ENCODE data around the gene CENPU. TPM values are rescaled to one million over a fixed set of nuclear protein-coding genes. Genes with fewer than 3 reads are reported as not detected.
"Not testable (repeated sequence)": the region's sequence is repeated elsewhere in the genome, so short reads cannot be mapped to it uniquely, and the experiment has no call there.

CENPU gene
- total RNA-seq, 1 donor from 2014 or later = 76.6 TPM

DNA sequence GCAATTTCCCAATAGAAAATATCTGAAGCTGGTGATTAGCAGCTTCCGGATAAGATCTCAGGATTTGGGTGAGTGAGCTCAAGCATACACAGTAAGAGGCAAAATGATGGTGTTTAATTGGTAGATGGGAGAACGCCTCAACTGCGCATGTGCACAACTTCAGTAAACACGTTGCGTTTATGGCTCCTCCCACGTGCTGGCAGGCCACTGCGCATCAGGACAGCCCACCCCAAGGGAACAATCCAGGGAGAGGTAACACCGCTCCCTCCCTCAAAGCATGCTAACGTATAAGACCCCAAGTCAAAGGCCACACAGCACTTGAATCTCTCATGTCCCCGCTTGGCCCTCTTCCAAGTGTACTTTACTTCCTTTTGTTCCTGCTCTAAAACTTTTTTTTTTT, 10.3 kb upstream of the CENPU start:
- Mint-ChIP-seq H3K4me1 (peaks cover 21% of the 10 kb centered on the region), H3K36me3 (ENCODE audit: low read depth) (no peaks in the 10 kb centered on the region), H3K4me3 (no peak overlapping the region), H3K27me3 (ENCODE audit: low read depth) (no peaks in the 10 kb centered on the region), H3K9me3 (no peaks in the 10 kb centered on the region), H3K27ac (ENCODE audit: unreplicated experiment) (no peak overlapping the region)
- TF ChIP-seq, protein P1, sequence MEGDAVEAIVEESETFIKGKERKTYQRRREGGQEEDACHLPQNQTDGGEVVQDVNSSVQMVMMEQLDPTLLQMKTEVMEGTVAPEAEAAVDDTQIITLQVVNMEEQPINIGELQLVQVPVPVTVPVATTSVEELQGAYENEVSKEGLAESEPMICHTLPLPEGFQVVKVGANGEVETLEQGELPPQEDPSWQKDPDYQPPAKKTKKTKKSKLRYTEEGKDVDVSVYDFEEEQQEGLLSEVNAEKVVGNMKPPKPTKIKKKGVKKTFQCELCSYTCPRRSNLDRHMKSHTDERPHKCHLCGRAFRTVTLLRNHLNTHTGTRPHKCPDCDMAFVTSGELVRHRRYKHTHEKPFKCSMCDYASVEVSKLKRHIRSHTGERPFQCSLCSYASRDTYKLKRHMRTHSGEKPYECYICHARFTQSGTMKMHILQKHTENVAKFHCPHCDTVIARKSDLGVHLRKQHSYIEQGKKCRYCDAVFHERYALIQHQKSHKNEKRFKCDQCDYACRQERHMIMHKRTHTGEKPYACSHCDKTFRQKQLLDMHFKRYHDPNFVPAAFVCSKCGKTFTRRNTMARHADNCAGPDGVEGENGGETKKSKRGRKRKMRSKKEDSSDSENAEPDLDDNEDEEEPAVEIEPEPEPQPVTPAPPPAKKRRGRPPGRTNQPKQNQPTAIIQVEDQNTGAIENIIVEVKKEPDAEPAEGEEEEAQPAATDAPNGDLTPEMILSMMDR (conservative IDR thresholded peaks at IDR 0.05) = no peak
- DNase-seq (ENCODE audit: low read depth, low spot score) = no peak

DNA sequence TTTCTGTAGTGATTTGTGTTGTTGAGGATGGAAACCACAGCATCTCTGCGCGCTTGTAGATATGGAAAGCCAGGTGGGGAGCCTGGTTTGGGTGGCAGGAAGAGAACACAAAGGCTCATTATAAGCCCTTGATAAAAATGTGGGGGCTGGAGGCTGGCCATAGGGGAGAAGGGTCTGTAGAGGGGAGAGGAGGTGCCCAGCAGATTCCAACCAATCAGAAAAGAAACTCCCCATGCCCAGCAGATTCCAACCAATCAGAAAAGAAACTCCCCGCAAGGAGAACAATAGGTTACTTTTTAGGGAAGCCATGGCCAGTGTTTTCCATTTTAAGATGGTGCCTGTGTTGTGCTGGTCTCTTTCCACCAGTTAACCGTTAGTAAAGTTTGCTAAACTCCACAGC, 9.8 kb upstream of the CENPU start:
- Mint-ChIP-seq H3K4me3 (no peak overlapping the region), H3K36me3 (ENCODE audit: low read depth) (no peaks in the 10 kb centered on the region), H3K4me1 (peaks cover 18% of the 10 kb centered on the region), H3K27me3 (ENCODE audit: low read depth) (no peaks in the 10 kb centered on the region), H3K27ac (ENCODE audit: unreplicated experiment) (no peak overlapping the region), H3K9me3 (no peaks in the 10 kb centered on the region)
- no peak for DNase-seq (ENCODE audit: low read depth, low spot score)
- TF ChIP-seq, protein P1 (conservative IDR thresholded peaks at IDR 0.05) = no peak

DNA sequence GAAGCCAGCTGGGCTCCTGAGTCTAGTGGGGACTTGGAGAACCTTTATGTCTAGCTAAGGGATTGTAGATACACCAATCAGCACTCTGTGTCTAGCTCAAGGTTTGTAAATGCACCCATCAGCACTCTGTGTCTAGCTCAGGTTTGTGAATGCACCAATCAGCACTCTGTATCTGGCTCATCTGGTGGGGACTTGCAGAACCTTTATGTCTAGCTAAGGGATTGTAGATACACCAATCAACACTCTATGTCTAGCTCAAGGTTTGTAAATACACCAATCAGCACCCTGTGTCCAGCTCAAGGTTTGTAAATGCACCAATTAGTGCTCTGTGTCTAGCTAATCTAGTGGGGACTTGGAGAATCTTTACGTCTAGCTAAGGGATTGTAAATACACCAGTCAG, 7.8 kb upstream of the CENPU start:
- not testable (repeated sequence) for DNase-seq (ENCODE audit: low read depth, low spot score); H3K27ac Mint-ChIP-seq (ENCODE audit: unreplicated experiment); H3K36me3 Mint-ChIP-seq (ENCODE audit: low read depth); H3K4me1 Mint-ChIP-seq; H3K4me3 Mint-ChIP-seq; H3K9me3 Mint-ChIP-seq; H3K27me3 Mint-ChIP-seq (ENCODE audit: low read depth)

DNA sequence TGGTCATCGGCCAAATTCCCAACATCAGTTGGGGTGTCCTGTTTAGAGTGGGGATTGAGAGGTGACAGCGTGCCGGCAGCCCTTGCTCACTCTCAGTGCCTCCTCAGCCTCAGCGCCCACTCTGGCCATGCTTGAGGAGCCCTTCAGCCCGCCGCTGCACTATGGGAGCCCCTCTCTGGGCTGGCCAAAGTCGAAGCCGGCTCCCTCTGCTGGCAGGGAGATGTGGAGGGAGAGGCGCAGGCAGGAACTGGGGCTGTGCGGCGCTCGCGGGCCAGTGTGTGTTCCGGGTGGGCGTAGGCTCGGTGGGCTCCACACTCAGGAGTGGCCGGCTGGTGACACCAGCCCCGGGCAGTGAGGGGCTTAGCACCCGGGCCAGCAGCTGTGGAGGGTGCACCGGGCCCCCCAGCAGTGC, 7.1 kb upstream of the CENPU start:
- no peak overlapping the region for H3K4me3 Mint-ChIP-seq
- no peak for DNase-seq (ENCODE audit: low read depth, low spot score)
- TF ChIP-seq, protein P1 (conservative IDR thresholded peaks at IDR 0.05) = no peak
- no peak overlapping the region for H3K27ac Mint-ChIP-seq (ENCODE audit: unreplicated experiment)
- no peaks in the 10 kb centered on the region for H3K9me3 Mint-ChIP-seq
- H3K27me3 Mint-ChIP-seq (ENCODE audit: low read depth) = no peaks in the 10 kb centered on the region
- peaks cover 4% of the 10 kb centered on the region for H3K4me1 Mint-ChIP-seq
- H3K36me3 Mint-ChIP-seq (ENCODE audit: low read depth) = no peaks in the 10 kb centered on the region

DNA sequence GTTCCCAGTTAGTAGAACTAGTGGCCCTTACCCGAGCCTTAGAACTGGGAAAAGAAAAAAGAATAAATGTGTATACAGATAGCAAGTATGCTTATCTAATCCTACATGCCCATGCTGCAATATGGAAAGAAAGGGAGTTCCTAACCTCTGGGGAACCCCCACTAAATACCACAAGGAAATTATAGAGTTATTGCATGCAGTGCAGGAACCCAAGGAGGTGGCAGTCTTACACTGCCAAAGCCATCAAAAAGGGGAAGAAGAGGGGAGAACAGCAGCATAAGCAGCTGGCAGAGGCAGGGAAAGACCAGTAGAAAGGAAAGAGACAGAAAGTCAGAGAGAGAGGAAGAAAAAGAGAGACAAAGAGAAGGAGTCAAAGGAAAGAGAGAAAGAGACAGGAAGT, 5.7 kb upstream of the CENPU start:
- DNase-seq (ENCODE audit: low read depth, low spot score); H3K4me3 Mint-ChIP-seq; H3K4me1 Mint-ChIP-seq; H3K9me3 Mint-ChIP-seq; H3K36me3 Mint-ChIP-seq (ENCODE audit: low read depth); H3K27ac Mint-ChIP-seq (ENCODE audit: unreplicated experiment); H3K27me3 Mint-ChIP-seq (ENCODE audit: low read depth): not testable (repeated sequence)

DNA sequence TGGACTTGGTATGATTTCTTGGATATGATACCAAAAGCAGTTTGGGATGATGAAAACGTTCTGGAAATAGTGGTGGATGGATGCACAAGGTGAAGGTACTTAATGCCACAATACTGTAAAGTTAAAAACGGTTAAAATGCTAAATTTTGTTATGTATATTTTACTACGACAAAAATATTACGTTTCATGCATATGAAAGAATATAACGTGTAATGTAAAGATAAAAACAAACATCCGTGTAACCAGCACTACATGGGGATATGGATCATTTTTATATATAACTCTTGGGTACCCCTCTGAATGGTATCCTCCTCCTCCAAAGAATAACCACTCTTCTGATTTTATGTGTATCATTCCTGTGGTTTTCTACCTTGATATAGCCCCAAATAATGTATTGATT, 862 bp upstream of the CENPU start:
- TF ChIP-seq, protein P1 (conservative IDR thresholded peaks at IDR 0.05) = no peak
- peak overlapping the region; percentile 97 for H3K4me3 Mint-ChIP-seq
- H3K36me3 Mint-ChIP-seq (ENCODE audit: low read depth) = peaks cover 3% of the 10 kb centered on the region
- no peaks in the 10 kb centered on the region for H3K9me3 Mint-ChIP-seq
- H3K27ac Mint-ChIP-seq (ENCODE audit: unreplicated experiment) = no peak overlapping the region
- DNase-seq (ENCODE audit: low read depth, low spot score) = no peak
- H3K4me1 Mint-ChIP-seq = peaks cover 39% of the 10 kb centered on the region
- H3K27me3 Mint-ChIP-seq (ENCODE audit: low read depth) = no peaks in the 10 kb centered on the region

DNA sequence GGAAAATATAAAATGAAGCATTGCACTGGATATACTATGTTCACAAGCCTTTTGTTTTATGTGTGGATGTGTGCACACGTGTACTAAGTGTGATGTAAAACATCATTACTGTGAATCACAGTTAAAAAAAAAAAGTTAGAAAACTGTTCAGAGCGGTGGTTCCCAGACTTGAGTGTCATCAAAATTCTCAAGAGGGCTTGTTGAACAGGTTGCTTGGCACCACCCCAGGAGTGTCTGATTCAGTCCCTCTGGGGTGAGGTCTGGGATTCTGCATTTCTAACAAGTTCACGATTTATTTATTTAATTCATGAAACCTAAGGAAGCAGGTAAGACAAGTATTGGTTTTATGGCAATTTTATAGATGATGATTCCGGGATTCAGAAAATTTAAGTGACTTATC, 1.8 kb downstream of the CENPU start:
- Mint-ChIP-seq H3K4me1 (peaks cover 54% of the 10 kb centered on the region), H3K9me3 (no peaks in the 10 kb centered on the region), H3K27me3 (ENCODE audit: low read depth) (no peaks in the 10 kb centered on the region), H3K4me3 (peak overlapping the region; percentile 97), H3K27ac (ENCODE audit: unreplicated experiment) (peak overlapping the region; percentile 88), H3K36me3 (ENCODE audit: low read depth) (peaks cover 16% of the 10 kb centered on the region)
- TF ChIP-seq, protein P1 (conservative IDR thresholded peaks at IDR 0.05) = no peak
- DNase-seq (ENCODE audit: low read depth, low spot score) = no peak

All from neural crest cell (in vitro differentiated cells).